ENCODE results near the gene P2RY11.

P2RY11 gene

DNA sequence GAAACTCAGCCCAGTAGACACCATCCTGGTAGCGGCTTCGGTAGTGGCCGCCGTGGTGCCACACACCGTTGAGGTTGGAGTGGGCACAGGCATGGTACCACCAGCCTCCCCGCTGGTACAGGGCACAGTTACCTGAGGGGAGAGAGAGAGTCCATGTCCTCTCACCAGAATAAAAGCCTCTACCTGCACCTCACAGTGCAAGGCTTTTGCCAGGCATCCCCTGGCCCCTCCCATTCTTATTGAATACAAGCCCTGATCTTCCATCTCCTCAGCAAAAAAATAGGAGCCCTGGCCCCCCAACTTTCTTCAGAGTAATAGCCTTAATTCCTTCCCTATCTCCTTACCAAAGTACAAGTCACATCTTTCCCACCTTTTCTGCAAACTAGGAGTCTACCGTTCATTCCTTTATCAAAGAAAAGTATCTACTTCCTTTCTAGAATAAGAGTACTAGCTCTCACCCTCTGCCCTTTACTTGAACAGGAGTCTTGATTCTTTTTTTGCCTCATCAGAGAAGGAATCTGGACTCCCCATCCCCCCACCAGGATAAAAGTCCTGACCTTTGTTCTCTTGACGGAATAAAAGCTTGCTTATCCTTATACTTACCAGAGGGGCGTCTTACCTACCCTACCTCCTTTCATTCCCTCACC is 18.7 kb upstream of the P2RY11 start:
- DNase-seq (ENCODE audit: low spot score), result no peak
- TF ChIP-seq, protein P1, sequence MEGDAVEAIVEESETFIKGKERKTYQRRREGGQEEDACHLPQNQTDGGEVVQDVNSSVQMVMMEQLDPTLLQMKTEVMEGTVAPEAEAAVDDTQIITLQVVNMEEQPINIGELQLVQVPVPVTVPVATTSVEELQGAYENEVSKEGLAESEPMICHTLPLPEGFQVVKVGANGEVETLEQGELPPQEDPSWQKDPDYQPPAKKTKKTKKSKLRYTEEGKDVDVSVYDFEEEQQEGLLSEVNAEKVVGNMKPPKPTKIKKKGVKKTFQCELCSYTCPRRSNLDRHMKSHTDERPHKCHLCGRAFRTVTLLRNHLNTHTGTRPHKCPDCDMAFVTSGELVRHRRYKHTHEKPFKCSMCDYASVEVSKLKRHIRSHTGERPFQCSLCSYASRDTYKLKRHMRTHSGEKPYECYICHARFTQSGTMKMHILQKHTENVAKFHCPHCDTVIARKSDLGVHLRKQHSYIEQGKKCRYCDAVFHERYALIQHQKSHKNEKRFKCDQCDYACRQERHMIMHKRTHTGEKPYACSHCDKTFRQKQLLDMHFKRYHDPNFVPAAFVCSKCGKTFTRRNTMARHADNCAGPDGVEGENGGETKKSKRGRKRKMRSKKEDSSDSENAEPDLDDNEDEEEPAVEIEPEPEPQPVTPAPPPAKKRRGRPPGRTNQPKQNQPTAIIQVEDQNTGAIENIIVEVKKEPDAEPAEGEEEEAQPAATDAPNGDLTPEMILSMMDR (IDR thresholded peaks at IDR 0.05; ENCODE audit: borderline replicate concordance, control extremely low read depth, extremely low read depth, insufficient read depth, missing control alignments), result no peak
- in situ Hi-C loops (cut with MboI; ENCODE audit: low sequenced_read_pairs, unreplicated experiment), result no loop called here

DNA sequence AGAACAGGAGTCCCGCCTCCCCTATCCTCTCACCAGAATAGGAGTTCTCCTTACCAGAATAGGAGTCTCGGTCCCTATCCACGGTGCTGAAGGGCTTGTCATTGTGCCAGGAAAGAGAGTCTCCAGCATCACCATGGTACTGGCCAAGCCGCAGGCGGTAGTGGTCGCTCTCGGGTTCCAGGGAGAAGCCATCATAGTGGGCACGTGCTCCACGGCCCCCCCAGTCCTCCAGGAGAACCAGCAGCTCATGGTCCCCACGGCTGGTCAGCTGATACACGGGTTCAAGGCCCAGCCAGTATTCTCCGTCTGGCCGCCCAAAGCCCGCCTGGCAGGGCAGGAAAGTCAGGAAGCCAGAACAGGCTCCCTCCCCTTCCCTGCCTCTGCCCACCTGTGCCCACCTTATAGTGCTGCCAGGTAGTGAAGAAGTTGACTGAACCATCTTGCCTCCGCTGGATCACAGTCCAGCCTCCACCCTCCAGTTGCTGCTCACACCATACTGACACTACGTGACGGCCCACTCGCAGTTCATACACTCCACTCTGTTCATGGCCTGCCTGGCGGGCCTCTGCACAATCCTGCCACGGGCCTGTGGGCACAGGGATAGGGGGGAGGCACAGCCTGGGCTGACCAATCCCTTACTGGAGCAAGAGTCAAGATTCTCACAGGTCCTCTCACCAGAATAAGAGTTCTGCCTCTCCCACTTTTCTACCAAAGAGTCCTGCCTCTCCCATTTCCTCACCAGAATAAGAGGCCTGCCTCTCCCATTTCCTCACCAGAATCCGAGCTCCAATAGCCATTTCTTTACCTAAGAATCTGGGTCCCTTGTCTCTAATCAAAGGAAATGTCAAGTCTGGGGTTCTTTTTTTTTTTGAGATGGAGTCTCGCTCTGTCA is 18.0 kb upstream of the P2RY11 start:
- TF ChIP-seq, protein P1 (IDR thresholded peaks at IDR 0.05; ENCODE audit: borderline replicate concordance, control extremely low read depth, extremely low read depth, insufficient read depth, missing control alignments), result no peak
- in situ Hi-C loops (cut with MboI; ENCODE audit: low sequenced_read_pairs, unreplicated experiment), result no loop called here
- no peak for DNase-seq (ENCODE audit: low spot score)

DNA sequence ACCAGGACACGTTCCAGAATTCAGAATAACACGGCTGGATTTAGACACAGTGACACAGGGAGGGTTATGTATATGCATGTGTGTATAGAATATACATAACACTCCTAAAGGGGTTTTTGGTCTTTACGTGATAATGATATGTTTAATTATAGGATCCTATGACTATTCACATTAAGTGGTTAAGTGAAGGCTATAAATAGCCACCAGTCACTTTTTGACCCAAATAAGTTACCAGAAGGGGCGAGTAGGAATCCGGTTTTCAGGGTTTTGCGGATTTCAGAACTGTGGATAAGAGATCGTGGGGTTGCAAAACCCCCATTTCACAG is 15.9 kb upstream of the P2RY11 start:
- in situ Hi-C loops (cut with MboI; ENCODE audit: low sequenced_read_pairs, unreplicated experiment), result no loop called here
- no peak for DNase-seq (ENCODE audit: low spot score)
- TF ChIP-seq, protein P1 (IDR thresholded peaks at IDR 0.05; ENCODE audit: borderline replicate concordance, control extremely low read depth, extremely low read depth, insufficient read depth, missing control alignments), result no peak

DNA sequence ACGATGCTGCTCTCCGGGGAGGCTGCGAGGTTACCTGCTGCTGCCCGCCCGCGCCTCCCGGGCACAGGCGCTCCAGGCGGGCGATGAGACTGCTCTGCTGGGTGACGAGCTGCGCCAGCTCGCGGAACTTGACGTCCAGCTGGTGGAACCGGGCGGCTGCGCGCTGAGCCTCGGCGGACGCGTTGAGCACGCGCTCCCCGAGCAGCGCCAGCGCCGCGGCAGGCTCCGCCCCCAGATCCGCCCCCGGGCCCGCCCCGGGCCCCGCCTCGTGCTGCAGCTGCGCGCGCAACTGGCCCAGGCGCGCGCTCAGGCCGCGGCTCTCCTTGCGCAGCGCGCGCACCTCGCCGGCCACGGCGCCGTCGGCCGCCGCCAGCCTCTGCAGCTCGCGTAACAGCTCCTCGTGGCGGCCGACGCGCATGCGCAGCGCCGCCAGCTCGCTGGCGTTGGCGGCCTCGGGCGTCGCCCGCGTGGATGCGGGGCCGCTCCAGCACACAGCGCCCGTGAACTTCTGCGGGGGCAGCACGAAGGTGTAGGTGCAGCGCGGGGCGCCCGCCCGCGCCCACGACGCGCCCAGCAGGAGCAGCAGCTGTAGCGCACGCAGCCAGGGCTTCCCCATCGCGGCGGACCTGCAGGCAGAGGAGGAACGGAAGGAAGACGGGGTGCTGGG is 15.4 kb upstream of the P2RY11 start:
- in situ Hi-C loops (cut with MboI; ENCODE audit: low sequenced_read_pairs, unreplicated experiment), result no loop called here
- DNase-seq (ENCODE audit: low spot score), result peak; percentile 96
- TF ChIP-seq, protein P1 (IDR thresholded peaks at IDR 0.05; ENCODE audit: borderline replicate concordance, control extremely low read depth, extremely low read depth, insufficient read depth, missing control alignments), result no peak

DNA sequence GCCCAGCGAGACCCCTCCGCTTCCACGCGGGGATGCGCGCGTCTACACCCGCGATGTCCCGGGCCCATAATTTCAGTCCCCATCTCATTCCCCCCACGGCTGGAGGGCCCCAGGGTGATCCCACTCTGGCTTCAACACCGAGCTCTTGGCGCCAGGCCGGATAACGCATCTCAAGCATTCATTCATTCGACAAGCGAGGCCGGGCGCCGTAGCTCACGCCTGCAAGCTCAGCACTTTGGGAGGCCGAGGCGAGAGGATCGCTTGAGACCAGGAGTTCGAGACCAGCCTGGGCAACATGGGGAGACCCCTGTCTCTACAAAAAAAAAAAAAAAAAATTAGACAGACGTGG is 14.9 kb upstream of the P2RY11 start:
- TF ChIP-seq, protein P1 (IDR thresholded peaks at IDR 0.05; ENCODE audit: borderline replicate concordance, control extremely low read depth, extremely low read depth, insufficient read depth, missing control alignments), result no peak
- no peak for DNase-seq (ENCODE audit: low spot score)
- in situ Hi-C loops (cut with MboI; ENCODE audit: low sequenced_read_pairs, unreplicated experiment), result no loop called here

DNA sequence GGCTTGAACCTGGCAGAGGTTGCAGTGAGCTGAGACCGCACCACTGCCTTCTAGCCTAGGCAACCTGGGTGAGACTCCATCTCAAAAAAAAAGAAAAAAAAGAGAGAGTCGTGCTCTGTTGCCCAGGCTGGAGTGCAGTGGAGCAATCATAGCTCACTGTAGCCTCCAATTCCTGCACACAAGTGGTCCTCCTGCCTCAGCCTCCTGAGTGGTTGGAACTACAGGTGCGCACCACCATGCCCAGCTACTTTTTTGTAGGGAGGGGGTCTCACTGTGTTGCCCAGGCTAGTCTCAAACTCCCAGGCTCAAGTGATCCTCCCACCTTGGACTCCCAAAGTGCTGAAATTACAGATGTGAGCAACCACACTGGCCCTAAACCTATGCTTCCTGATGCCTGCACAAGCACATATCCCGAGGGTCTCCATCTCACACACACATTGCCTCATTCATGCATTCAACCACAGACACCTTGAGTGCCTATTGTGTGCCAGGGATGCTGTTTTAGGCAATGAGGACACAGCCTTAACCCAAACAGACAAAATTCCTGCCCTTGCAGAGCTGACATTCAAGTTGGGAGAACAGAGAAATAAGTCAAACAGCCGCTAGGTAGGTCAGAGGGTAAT is 11.2 kb upstream of the P2RY11 start:
- DNase-seq (ENCODE audit: low spot score), result no peak
- in situ Hi-C loops (cut with MboI; ENCODE audit: low sequenced_read_pairs, unreplicated experiment), result no loop called here
- TF ChIP-seq, protein P1 (IDR thresholded peaks at IDR 0.05; ENCODE audit: borderline replicate concordance, control extremely low read depth, extremely low read depth, insufficient read depth, missing control alignments), result no peak

Data from GM13976 (cell line).